Mammary epithelial cell (primary cell): ENCODE results near the gene PTMA.

Source experiments
- CTCF ChIP-seq, 2 donors: IDR thresholded peaks in 1 of 2; conservative IDR thresholded peaks in 1 of 2; 2 replicates each; pipeline ENCODE4 v1.5.1; 2011 to 2012; ENCODE audit warnings: inconsistent platforms in 2 of 2, low read length in 2 of 2, mild to moderate bottlenecking in 2 of 2, control low read depth in 1 of 2, low read depth in 1 of 2; ENCODE audit not compliant: insufficient read depth in 1 of 2; ENCODE audit errors: extremely low read depth in 1 of 2
- EZH2 ChIP-seq: IDR thresholded peaks from 2 replicates; pipeline ENCODE4 v1.6.1; 2012; ENCODE audit warnings: low read length, inconsistent platforms, borderline replicate concordance

GRCh38 chr2:231717281-231718171, 9.2 kb downstream of the PTMA start:
- TF ChIP-seq CTCF (conservative IDR thresholded peaks at IDR 0.05 in 1 of 2, IDR thresholded peaks at IDR 0.05 in 1 of 2; ENCODE audit: extremely low read depth in 1 of 2, insufficient read depth in 1 of 2, low read depth in 1 of 2, low read length in 2 of 2) (no peak), EZH2 (no peak)
